GM19468 (cell line): Measurements from ENCODE around the gene HIVEP2.
"Not testable (repeated sequence)": the region's sequence is repeated elsewhere in the genome, so short reads cannot be mapped to it uniquely, and the experiment has no call there.

ENCODE experiments used
- ATAC-seq: cut with Tn5 transposase; IDR thresholded peaks from one replicate; pipeline ENCODE4 v1.9.1; 2021; ENCODE audit warnings: mild to moderate bottlenecking, moderate library complexity, moderate number of reproducible peaks; ENCODE audit not compliant: unreplicated experiment; ENCODE audit errors: extremely low read depth

Gene HIVEP2, protein sequence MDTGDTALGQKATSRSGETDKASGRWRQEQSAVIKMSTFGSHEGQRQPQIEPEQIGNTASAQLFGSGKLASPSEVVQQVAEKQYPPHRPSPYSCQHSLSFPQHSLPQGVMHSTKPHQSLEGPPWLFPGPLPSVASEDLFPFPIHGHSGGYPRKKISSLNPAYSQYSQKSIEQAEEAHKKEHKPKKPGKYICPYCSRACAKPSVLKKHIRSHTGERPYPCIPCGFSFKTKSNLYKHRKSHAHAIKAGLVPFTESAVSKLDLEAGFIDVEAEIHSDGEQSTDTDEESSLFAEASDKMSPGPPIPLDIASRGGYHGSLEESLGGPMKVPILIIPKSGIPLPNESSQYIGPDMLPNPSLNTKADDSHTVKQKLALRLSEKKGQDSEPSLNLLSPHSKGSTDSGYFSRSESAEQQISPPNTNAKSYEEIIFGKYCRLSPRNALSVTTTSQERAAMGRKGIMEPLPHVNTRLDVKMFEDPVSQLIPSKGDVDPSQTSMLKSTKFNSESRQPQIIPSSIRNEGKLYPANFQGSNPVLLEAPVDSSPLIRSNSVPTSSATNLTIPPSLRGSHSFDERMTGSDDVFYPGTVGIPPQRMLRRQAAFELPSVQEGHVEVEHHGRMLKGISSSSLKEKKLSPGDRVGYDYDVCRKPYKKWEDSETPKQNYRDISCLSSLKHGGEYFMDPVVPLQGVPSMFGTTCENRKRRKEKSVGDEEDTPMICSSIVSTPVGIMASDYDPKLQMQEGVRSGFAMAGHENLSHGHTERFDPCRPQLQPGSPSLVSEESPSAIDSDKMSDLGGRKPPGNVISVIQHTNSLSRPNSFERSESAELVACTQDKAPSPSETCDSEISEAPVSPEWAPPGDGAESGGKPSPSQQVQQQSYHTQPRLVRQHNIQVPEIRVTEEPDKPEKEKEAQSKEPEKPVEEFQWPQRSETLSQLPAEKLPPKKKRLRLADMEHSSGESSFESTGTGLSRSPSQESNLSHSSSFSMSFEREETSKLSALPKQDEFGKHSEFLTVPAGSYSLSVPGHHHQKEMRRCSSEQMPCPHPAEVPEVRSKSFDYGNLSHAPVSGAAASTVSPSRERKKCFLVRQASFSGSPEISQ (N-terminal part only)

DNA sequence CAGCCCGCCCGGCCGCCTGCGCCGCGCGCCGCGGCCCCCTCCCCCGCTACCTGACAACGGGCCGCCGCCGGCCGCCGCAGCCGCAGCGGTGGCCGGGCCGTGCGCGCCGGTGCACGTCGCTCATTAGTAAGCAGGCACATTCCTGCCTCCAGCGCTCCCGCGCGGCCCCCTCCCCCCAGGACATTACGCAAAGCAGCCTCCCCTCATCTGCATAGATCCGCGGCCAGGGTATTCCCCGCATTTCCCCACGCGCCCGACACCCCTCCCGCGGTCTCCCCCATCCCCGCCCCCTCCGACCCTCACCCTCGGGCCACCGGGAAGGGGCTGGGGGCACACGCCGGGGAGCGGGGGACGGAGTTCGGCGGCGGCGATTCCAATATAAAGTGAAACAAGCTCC, at the start of gene HIVEP2:
HIVEP2 (minus strand) TSS at position 128 of the 397 bp plus-strand sequence. CDS start 170,438 bp downstream, outside the sequence.
- ATAC-seq = no peak

DNA sequence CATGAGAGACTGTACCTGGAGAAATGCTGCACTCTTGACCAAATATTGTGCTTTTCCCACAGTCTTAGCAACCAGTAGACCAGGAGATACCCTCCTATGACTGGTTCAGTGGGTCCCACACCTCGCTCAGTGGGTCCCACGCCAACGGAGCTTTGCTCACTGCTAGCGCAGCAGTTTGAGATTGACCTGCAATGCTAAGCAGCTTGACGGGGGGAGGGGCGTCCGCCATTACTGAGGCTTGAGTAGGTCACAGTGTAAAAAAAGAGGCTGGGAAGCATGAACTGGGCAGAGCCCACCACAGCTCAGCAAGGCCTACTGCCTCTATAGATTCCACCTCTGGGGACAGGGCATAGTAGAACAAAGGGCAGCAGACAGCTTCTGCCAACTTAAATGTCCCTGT, 49.0 kb upstream of the HIVEP2 start:
- ATAC-seq = no peak

DNA sequence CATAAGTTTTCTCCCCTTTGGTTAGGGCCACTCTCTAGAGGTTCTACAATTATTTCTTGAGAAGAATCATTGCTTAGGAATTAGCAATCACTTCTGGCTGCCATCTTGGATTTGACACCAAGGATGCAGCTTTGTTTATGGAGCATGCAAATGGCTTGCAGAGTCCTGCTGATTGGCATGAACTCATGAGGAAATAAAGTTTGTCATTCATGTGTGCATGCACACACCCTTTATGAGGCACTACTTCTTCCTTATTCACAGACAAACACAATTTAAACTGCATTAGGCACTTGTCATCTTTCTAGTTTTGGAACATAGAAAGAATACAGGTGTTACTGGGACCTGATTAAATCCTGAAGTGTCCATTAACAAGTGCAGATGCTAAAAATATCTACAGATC, 42.5 kb upstream of the HIVEP2 start:
- no peak for ATAC-seq

DNA sequence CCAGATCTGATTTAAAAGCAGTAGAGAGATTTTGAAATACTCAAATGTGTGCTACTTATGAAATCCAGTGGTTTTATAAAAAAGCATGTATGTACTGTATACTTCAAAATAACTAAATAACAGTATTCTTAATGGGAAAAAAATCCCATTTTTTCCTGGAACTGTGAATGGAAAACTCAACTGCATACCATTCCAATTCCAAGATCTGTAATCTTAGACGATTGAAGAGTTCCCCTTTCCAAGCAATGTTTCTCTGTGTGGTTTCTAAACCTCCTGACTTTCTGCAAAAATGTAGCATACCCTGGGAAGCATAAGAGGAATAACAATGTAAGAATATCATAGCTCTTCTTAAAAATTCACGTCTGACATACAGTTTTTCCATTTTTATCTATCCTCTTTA, 40.3 kb upstream of the HIVEP2 start:
- no peak for ATAC-seq

DNA sequence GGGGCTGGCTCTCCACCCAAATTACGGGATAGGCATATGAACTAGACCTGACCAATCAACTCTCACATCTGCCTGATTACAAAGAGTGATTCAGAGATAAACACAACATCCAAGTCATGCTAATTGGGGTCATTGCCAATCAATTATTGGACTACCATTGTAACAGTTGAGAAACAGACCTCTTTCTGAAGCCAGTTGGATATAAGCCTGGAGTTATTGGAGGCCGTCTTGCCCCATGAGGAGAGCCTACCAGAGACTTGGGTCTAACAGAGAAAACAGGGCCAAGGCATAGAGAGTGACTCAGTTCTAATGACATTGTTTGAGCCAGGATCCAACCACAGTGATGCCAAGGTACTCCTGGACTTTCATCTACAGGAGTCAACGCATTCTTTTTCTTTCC, 39.4 kb upstream of the HIVEP2 start:
- no peak for ATAC-seq

DNA sequence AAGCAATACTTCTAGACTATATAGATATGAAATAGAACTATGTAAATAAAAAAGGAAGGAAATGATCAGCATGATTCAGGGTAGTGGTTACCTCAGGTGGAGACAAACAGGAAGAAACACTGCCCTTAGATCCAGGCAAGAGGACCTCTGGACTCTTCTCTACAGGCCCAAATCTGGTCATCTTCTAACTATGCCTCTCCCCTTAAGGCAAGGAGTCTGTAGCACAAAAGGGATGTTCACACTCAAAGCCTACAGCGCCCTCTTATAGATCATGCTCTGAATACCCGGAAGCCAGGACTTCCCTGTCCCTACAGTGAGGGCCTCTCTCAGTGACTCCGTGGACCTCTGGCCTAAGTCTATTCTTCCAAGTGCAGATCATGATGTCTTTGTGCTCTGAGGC, 30.4 kb upstream of the HIVEP2 start:
- no peak for ATAC-seq

DNA sequence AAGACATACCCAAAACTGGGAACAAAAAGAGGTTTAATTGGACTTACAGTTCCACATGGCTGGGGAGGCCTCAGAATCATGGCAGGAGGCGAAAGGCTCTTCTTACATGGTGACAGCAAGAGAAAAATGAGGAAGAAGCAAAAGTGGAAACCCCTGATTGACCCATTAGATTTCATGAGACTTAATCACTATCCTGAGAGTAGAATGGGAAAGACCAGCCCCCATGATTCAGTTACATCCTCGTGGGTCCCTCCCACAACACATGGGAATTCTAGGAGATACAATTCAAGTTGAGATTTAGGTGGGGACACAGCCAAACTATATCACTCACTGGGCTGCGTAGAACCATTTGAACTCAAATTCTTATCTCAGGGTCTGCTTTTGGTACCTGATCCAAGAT, 26.0 kb upstream of the HIVEP2 start:
- not testable (repeated sequence) for ATAC-seq

DNA sequence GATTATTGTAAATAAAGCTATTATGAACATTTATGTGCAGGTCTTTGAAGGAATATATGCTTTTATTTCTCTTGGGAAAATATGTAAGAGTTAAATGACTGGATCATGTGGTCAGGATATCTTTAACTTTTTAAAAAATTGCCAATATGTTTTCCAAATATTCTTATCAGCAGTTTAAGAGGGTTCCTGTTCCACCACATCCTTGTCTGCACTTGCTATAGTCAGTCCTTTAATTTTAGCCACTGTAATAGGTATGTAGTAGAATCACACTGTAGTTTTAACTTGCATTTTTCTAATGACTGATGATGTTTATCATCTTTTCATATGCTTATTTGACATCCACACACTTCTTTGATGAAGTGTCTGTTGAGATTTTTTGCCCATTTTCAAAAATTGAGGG, 23.6 kb upstream of the HIVEP2 start:
- no peak for ATAC-seq

DNA sequence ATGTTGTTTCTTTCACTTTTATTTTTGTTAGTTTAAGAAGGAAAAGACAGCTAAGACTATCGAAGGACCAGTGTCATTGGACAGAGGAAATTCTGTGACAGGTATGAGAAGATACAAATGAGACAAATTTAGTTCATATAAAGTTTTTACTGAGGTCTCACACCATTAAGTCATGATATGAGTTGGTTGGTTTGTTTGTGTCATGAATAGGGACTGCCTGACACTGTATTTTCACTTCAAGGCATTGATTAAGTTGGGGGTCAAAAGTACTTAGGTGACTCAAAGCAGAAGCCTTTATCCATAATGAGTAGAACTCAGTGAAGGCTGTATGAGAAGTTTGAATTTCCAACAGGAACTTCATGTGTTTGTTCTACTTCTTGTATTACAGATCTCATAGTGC, 21.3 kb upstream of the HIVEP2 start:
- no peak for ATAC-seq

DNA sequence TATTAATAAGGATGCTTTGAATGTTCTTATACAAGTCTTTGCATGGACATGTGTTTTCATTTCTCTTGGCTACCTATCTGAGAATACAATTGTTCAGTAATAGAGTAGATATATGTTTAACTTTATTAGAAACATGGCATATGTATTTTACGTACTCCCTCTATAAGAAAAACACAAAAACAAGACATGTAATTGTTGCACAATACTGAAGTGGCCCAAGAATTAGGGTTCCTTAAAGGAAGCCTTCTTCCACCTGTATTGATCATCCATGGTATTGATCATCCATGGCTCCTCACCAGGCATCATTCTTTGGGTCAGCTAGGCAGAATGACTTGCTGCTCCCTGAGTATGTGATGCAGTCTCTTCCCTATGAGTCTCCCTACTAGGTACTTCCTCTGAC, 20.2 kb upstream of the HIVEP2 start:
- ATAC-seq = no peak

DNA sequence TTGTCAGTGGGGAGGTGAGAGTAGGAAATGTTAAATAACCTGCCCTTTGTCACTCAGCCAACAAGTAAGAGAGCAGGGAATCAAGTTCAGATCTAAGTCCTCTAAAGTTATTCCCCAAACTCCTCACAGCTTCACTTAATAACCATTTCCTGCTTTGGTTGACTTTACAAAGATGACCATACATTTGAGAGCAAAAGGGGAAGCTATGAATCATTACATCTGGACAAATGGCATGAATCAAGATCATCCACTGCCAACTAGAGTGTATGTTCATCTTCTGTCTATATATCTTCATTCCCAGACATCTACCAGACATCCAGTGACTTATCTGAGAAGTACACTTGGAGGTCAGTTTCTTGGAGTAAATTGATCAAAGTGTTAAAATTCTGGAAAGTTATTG, 15.1 kb upstream of the HIVEP2 start:
- no peak for ATAC-seq

DNA sequence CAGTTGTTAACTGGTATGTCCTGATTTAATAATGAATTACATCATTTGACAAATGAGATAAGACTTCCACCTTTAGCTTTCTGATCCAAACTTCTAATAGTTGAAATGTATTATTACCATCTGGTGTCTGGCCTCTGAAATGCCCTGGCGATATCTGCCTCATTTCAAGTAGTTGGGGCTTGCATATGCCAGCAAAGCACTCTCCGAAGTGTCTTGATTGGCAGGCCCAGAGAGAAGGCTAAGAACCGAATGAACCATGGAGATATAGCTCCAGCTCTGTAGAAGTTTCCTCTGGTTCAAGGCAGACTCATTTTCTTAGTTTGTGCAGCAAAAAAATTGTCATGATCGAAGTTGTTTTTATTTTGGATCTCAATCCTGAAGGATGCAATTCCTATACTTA, 13.4 kb upstream of the HIVEP2 start:
- no peak for ATAC-seq

DNA sequence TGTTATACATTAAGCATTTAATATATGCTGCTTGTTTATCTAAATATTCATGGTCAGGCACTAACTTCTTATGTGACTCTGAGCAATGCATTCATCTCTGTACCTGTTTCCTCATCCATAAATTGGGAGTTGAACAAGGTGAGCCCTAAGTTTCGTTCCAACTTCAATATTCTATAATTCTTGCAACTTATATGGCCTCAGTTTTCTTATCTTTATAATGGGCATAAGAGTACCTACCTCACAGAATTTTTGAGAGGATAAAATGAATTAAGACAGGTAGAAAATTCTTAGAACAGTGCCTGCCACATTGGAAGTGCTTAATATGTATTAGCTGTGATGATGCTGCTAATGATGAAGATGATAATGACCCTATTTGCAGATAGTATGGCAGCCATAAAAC, 11.8 kb upstream of the HIVEP2 start:
- ATAC-seq = no peak

DNA sequence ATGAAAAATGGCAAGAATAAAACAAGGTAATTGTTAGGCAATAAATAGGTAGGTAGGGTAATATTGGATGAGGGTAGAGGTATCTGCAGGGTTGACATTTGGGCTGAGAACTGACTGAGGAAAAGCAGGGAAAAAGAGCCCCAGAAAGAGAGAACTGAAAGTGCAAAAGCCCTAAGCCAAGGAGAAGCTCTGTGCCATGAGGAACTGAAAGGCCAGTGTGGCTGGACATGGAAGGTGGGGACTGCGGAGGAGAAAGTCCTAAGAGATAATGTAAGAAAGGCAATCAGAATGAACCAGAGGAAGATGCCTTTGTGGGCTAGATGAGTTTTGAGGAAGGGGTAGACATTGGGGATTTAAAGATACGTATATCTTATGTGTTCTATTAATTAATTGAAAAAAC, 9.9 kb upstream of the HIVEP2 start:
- no peak for ATAC-seq

DNA sequence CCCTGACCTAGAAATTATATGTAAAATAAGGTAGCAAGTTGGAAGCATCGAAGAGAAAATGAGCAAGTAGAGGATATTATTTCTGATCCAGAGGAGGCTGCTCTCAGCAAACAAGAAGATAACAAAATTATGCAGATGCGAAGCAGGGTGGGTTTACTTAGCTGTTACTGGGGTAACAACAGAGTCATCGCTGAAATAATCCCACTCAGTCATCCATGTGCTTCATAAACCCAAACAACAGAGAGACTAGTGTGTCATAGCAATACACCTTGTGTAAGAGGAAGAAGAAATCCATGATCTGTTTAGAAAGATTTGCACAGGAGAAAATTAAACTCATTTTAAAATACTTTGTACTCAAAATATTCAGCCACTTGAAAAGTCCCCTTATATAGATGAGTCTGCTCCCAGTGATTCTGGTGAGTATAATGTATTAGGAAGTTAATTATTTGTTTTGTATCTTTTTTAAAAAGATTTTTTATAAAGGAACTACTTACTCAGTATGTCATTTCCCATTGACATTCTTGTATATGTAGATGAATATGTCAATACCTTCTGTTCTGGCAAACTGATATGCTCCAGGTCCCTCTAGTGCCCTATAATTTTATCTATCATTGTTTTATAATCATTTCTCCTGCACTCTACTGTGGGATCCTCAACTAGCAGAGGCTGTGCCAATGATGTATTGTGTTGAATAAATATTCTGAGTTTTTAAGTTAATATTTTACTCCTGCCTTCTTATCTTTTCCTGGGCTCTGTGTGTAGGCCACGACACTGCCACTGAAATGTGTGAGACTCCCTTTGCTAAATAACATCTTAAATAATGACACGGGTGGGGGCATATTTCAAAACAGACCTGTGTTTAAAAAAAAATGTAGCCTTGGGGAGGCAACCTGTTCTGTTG, 8.6 kb upstream of the HIVEP2 start:
- ATAC-seq = no peak

DNA sequence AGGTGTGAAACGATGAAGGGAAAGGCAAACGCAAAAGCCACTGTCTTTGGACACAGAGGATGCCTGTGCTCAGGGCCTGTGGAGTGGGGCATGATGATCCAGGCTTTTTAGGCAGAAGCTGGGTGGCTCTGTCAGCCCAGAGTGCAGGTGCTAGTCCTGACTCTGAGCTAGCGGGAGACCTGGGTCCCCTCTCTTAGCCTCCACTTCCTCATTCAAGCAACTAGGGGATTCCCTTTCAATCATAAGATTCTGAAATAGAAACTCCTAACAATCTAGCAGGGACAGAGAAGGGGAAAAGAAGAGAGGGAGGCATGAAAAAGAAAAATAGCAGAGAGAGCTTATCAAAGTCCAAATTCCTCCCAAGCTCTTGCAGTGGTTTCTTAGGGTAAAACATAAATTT, 7.6 kb upstream of the HIVEP2 start:
- ATAC-seq = peak; percentile 53

DNA sequence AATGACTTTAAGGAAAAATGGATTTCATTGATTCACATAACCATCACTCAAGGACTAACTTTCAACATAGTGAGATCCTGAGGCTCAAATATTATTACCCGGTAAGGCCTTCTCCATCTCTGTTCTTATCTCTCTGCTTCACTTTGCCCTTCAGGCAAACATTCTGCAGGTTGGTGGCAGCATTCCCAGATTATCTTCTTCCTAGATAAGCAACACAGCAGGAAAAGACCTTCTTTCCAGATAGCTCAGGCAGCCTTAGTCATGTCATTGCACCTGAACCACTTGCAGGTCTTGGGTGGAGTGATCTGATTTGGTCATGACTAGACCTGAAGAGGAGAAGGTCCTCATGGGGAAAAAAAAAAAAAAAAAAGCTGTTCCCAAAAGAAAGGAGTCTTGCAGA, 5.3 kb upstream of the HIVEP2 start:
- ATAC-seq = no peak

DNA sequence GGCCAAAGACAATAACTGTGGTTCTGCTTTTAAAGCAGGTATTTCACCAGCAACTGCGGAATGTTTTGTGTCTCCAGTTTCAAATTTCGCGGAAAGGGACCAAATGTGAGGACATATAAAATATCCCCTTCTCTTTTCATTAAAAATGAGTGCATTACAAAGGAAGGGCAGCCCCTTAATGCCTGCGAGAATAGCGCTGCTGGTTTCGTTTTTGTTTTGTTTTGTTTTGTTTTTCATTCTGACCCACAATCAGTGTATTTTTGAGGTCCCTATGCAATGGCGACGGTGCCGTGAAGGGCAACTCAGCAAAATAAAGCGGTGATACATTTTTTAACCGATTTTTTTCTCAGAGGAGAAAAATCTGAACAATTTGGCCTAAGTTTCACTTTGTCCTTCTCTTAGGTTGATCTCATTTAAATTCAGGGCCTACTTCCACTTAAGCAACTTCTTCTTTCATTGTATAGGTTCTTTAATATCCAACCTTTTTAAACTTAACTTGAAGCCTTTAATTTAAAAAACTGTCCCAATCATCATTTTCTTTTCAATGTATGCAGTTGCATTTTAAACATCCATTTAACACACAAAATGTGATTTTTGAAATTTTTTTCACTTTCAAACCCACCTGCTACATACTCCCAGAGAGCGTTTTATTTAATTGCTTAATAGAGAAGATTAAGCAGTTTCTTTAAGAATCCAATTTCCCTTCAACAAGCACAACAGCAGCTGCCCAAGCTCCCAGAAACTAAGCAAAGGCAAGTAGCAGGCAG, 2.9 kb upstream of the HIVEP2 start:
- ATAC-seq = peak; percentile 5
